GM12865 (cell line): Measurements from ENCODE around the gene RPL37.

Experiments
- DNase-seq: peaks from one replicate; pipeline ENCODE4 v3.0.0; 2010; ENCODE audit warnings: low read depth
- H3K4me3 ChIP-seq: 2 replicates; pipeline ENCODE4 v1.5.1; 2011; ENCODE audit warnings: mild to moderate bottlenecking, low read depth, low read length, control low read depth
- CTCF ChIP-seq: IDR thresholded peaks from 2 replicates; pipeline ENCODE4 v1.5.1; 2011; ENCODE audit warnings: low read length, control low read depth, low read depth, inconsistent platforms; ENCODE audit not compliant: insufficient read depth; ENCODE audit errors: missing control alignments

RPL37 gene

GRCh38 chr5:40833712-40834229 lies 1.3 kb downstream of the RPL37 start:
- no peak for TF ChIP-seq CTCF
- H3K4me3 ChIP-seq, result peak overlapping the region; percentile 68
- DNase-seq, result no peak

GRCh38 chr5:40832345-40832744 lies 2.7 kb downstream of the RPL37 start:
- no peak for TF ChIP-seq CTCF
- H3K4me3 ChIP-seq, result peak overlapping the region; percentile 68
- no peak for DNase-seq

- no peak for TF ChIP-seq CTCF
- peak; percentile 49 for DNase-seq
- H3K4me3 ChIP-seq, result no peak overlapping the region
Observed at GRCh38 chr5:40831346-40832210, 3.4 kb downstream of the RPL37 start.

GRCh38 chr5:40829748-40830533 lies 5.1 kb downstream of the RPL37 start:
- TF ChIP-seq CTCF, result no peak
- no peak overlapping the region for H3K4me3 ChIP-seq
- no peak for DNase-seq

GRCh38 chr5:40828690-40829661 lies 6.0 kb downstream of the RPL37 start:
- no peak overlapping the region for H3K4me3 ChIP-seq
- TF ChIP-seq CTCF, result no peak
- no peak for DNase-seq

- H3K4me3 ChIP-seq, result no peak overlapping the region
- no peak for TF ChIP-seq CTCF
- DNase-seq, result no peak
Observed at GRCh38 chr5:40828021-40828631, 6.9 kb downstream of the RPL37 start.
